ENCODE results near the gene RPS4Y2.

The RPS4Y2 gene

GRCh38 chrY:20802659-20803058 is 46.8 kb downstream of the RPS4Y2 start:
- in situ Hi-C loops (cut with HindIII; ENCODE audit: low pct_ligation_motif_present, low sequenced_read_pairs) = no loop called here

GRCh38 chrY:20806243-20806642 is 50.3 kb downstream of the RPS4Y2 start:
- no peak overlapping the region for H3K27ac ChIP-seq
- no peaks in the 10 kb centered on the region for H3K36me3 ChIP-seq (replicated peaks)
- no peak for DNase-seq
- no peak overlapping the region for H3K4me3 ChIP-seq (ENCODE audit: low read depth, low read length)
- TF ChIP-seq CTCF (IDR thresholded peaks at IDR 0.05; ENCODE audit: low read depth, low read length, missing control alignments) = no peak
- H3K27me3 ChIP-seq (replicated peaks) = no peaks in the 10 kb centered on the region
- in situ Hi-C loops (cut with HindIII; ENCODE audit: low pct_ligation_motif_present, low sequenced_read_pairs) = no loop called here

More at GRCh38 chrY:20802659-20803058, 46.8 kb downstream of the RPS4Y2 start:
- TF ChIP-seq CTCF (IDR thresholded peaks at IDR 0.05; ENCODE audit: low read depth, low read length, missing control alignments) = no peak
- Histone ChIP-seq H3K36me3 (replicated peaks) (no peaks in the 10 kb centered on the region), H3K27me3 (replicated peaks) (no peaks in the 10 kb centered on the region), H3K27ac (no peak overlapping the region), H3K4me3 (ENCODE audit: low read depth, low read length) (no peak overlapping the region)
- no peak for DNase-seq

GRCh38 chrY:20813459-20813858 is 57.6 kb downstream of the RPS4Y2 start:
- H3K36me3 ChIP-seq (replicated peaks) = no peaks in the 10 kb centered on the region
- H3K4me3 ChIP-seq (ENCODE audit: low read depth, low read length) = no peak overlapping the region
- H3K27ac ChIP-seq = no peak overlapping the region
- no peak for DNase-seq
- in situ Hi-C loops (cut with HindIII; ENCODE audit: low pct_ligation_motif_present, low sequenced_read_pairs) = no loop called here
- no peaks in the 10 kb centered on the region for H3K27me3 ChIP-seq (replicated peaks)
- TF ChIP-seq CTCF (IDR thresholded peaks at IDR 0.05; ENCODE audit: low read depth, low read length, missing control alignments) = no peak

GRCh38 chrY:20814794-20815193 is 58.9 kb downstream of the RPS4Y2 start:
- no peak for DNase-seq
- Histone ChIP-seq H3K27me3 (replicated peaks) (no peaks in the 10 kb centered on the region), H3K36me3 (replicated peaks) (no peaks in the 10 kb centered on the region), H3K4me3 (ENCODE audit: low read depth, low read length) (no peak overlapping the region), H3K27ac (no peak overlapping the region)
- no peak for TF ChIP-seq CTCF (IDR thresholded peaks at IDR 0.05; ENCODE audit: low read depth, low read length, missing control alignments)
- in situ Hi-C loops (cut with HindIII; ENCODE audit: low pct_ligation_motif_present, low sequenced_read_pairs) = no loop called here

- no peak overlapping the region for H3K27ac ChIP-seq
- in situ Hi-C loops (cut with HindIII; ENCODE audit: low pct_ligation_motif_present, low sequenced_read_pairs) = no loop called here
- no peak for DNase-seq
- no peaks in the 10 kb centered on the region for H3K36me3 ChIP-seq (replicated peaks)
- no peak for TF ChIP-seq CTCF (IDR thresholded peaks at IDR 0.05; ENCODE audit: low read depth, low read length, missing control alignments)
- no peak overlapping the region for H3K4me3 ChIP-seq (ENCODE audit: low read depth, low read length)
- no peaks in the 10 kb centered on the region for H3K27me3 ChIP-seq (replicated peaks)
Observed at GRCh38 chrY:20817067-20817466, 61.2 kb downstream of the RPS4Y2 start.
